Stimulated activated CD8-positive, alpha-beta memory T cell treated with anti-CD3 and anti-CD28 coated beads, Interleukin-2, amount 100 ng/mL, for 1 hour (primary cell): ENCODE measurements around the gene GMDS.

Experiments used
- DNase-seq, 2 donors: peaks; one replicate each; pipeline ENCODE4 v3.0.0-alpha.2; 2020; ENCODE audit warnings: low read depth in 2 of 2

The GMDS gene

GRCh38 chr6:2133716-2134310, 111.6 kb downstream of the GMDS start:
- DNase-seq, result no peak

GRCh38 chr6:2132916-2133315, 112.5 kb downstream of the GMDS start:
- no peak for DNase-seq

GRCh38 chr6:2132416-2132815, 113.0 kb downstream of the GMDS start:
- no peak for DNase-seq

GRCh38 chr6:2129182-2129621, 116.2 kb downstream of the GMDS start:
- no peak for DNase-seq

- DNase-seq, result peak; percentile 1 to 13
Observed at GRCh38 chr6:2127484-2127911, 117.9 kb downstream of the GMDS start.

- no peak for DNase-seq
Observed at GRCh38 chr6:2126351-2126750, 119.1 kb downstream of the GMDS start.

GRCh38 chr6:2125158-2125557, 120.2 kb downstream of the GMDS start:
- no peak for DNase-seq

- DNase-seq, result no peak
Observed at GRCh38 chr6:2124260-2124709, 121.1 kb downstream of the GMDS start.

- DNase-seq, result no peak
Observed at GRCh38 chr6:2120912-2121311, 124.5 kb downstream of the GMDS start.

- DNase-seq, result no peak
Observed at GRCh38 chr6:2119275-2119674, 126.1 kb downstream of the GMDS start.

GRCh38 chr6:2118136-2118535, 127.3 kb downstream of the GMDS start:
- no peak for DNase-seq

- DNase-seq, result no peak
Observed at GRCh38 chr6:2117447-2117846, 128.0 kb downstream of the GMDS start.

- no peak for DNase-seq
Observed at GRCh38 chr6:2116496-2116895, 128.9 kb downstream of the GMDS start.

GRCh38 chr6:2114100-2114499, 131.3 kb downstream of the GMDS start:
- DNase-seq, result no peak

GRCh38 chr6:2111162-2111677, 134.2 kb downstream of the GMDS start:
- no peak for DNase-seq

- no peak for DNase-seq
Observed at GRCh38 chr6:2110504-2110903, 134.9 kb downstream of the GMDS start.

- no peak for DNase-seq
Observed at GRCh38 chr6:2109796-2110195, 135.6 kb downstream of the GMDS start.

GRCh38 chr6:2108700-2109306, 136.6 kb downstream of the GMDS start:
- no peak for DNase-seq

- no peak for DNase-seq
Observed at GRCh38 chr6:2104524-2104880, 140.9 kb downstream of the GMDS start.

GRCh38 chr6:2103765-2104523, 141.5 kb downstream of the GMDS start:
- DNase-seq, result no peak

GRCh38 chr6:2102966-2103365, 142.4 kb downstream of the GMDS start:
- DNase-seq, result no peak

- no peak for DNase-seq
Observed at GRCh38 chr6:2102316-2102883, 143.0 kb downstream of the GMDS start.

GRCh38 chr6:2101213-2101612, 144.2 kb downstream of the GMDS start:
- no peak for DNase-seq
